Trophoblast cell (in vitro differentiated cells and primary cell): ENCODE results near the gene CD180.
"Not testable (repeated sequence)": the region's sequence is repeated elsewhere in the genome, so short reads cannot be mapped to it uniquely, and the experiment has no call there.

Experiments used
- DNase-seq, 2 donors: peaks; one replicate each; pipeline ENCODE4 v3.0.0-alpha.2; 2016
- H2AFZ ChIP-seq: 2 replicates; pipeline ENCODE4 v1.6.1; 2013; ENCODE audit warnings: low read length, moderate library complexity, mild to moderate bottlenecking; ENCODE audit not compliant: insufficient read depth, poor library complexity
- H2AK5ac ChIP-seq: 2 replicates; pipeline ENCODE4 v1.6.1; 2013; ENCODE audit warnings: mild to moderate bottlenecking, low read length
- H2BK120ac ChIP-seq: 2 replicates; pipeline ENCODE4 v1.6.1; 2013; ENCODE audit warnings: low read length, mild to moderate bottlenecking, moderate library complexity; ENCODE audit not compliant: insufficient read depth, poor library complexity
- H2BK12ac ChIP-seq: 2 replicates; pipeline ENCODE4 v1.6.1; 2013; ENCODE audit warnings: mild to moderate bottlenecking, low read length, moderate library complexity
- H2BK5ac ChIP-seq: 2 replicates; pipeline ENCODE4 v1.6.1; 2013; ENCODE audit warnings: low read length, low read depth, moderate library complexity, mild to moderate bottlenecking; ENCODE audit not compliant: poor library complexity
- H3K14ac ChIP-seq: 2 replicates; pipeline ENCODE4 v1.6.1; 2013; ENCODE audit warnings: mild to moderate bottlenecking, low read length
- H3K18ac ChIP-seq: 2 replicates; pipeline ENCODE4 v1.6.1; 2013; ENCODE audit warnings: mild to moderate bottlenecking, low read length
- H3K23ac ChIP-seq: 2 replicates; pipeline ENCODE4 v1.6.1; 2013; ENCODE audit warnings: low read length
- H3K27ac ChIP-seq: 2 replicates; pipeline ENCODE4 v1.5.1; 2013; ENCODE audit warnings: low read depth, mild to moderate bottlenecking, inconsistent platforms, low read length, moderate library complexity
- H3K27me3 ChIP-seq: 2 replicates; pipeline ENCODE4 v1.6.1; 2013; ENCODE audit warnings: inconsistent platforms, mild to moderate bottlenecking, low read length, moderate library complexity; ENCODE audit not compliant: insufficient read depth
- H3K36me3 ChIP-seq, 2 experiments: 1 replicate in 1 of 2; 2 replicates in 1 of 2; pipeline ENCODE4 v1.6.1; 2013; ENCODE audit warnings: low read length in 2 of 2, mild to moderate bottlenecking in 2 of 2, moderate library complexity in 1 of 2; ENCODE audit not compliant: insufficient read depth in 2 of 2, control insufficient read depth in 1 of 2
- H3K4ac ChIP-seq: 2 replicates; pipeline ENCODE4 v1.6.1; 2013; ENCODE audit warnings: low read depth, mild to moderate bottlenecking, low read length, moderate library complexity
- H3K4me1 ChIP-seq, 2 experiments: 1 replicate in 1 of 2; 2 replicates in 1 of 2; pipeline ENCODE4 v1.6.1; 2013; ENCODE audit warnings: low read length in 2 of 2, mild to moderate bottlenecking in 2 of 2, moderate library complexity in 1 of 2; ENCODE audit not compliant: insufficient read depth in 2 of 2, control insufficient read depth in 1 of 2
- H3K4me2 ChIP-seq: 2 replicates; pipeline ENCODE4 v1.6.1; 2013; ENCODE audit warnings: inconsistent platforms, mild to moderate bottlenecking, low read length, moderate library complexity
- H3K4me3 ChIP-seq: 2 replicates; pipeline ENCODE4 v1.5.1; 2013; ENCODE audit warnings: mild to moderate bottlenecking, low read depth, low read length, inconsistent platforms
- H3K79me1 ChIP-seq: one replicate; pipeline ENCODE4 v1.6.1; 2013; ENCODE audit warnings: low read length
- H3K79me2 ChIP-seq: 2 replicates; pipeline ENCODE4 v1.6.1; 2013; ENCODE audit warnings: low read length, mild to moderate bottlenecking; ENCODE audit not compliant: control insufficient read depth, insufficient read depth, poor library complexity
- H3K9ac ChIP-seq: 2 replicates; pipeline ENCODE4 v1.6.1; 2013; ENCODE audit warnings: mild to moderate bottlenecking, low read length
- H3K9me3 ChIP-seq: 2 replicates; pipeline ENCODE4 v1.6.1; 2013; ENCODE audit warnings: low read depth, mild to moderate bottlenecking, control low read depth, inconsistent platforms, low read length; ENCODE audit not compliant: insufficient read depth
- H4K12ac ChIP-seq: 2 replicates; pipeline ENCODE4 v1.6.1; 2013; ENCODE audit warnings: low read depth, mild to moderate bottlenecking, low read length, moderate library complexity
- H4K8ac ChIP-seq: 2 replicates; pipeline ENCODE4 v1.6.1; 2013; ENCODE audit warnings: low read depth, mild to moderate bottlenecking, low read length, moderate library complexity
- H4K91ac ChIP-seq: one replicate; pipeline ENCODE4 v1.6.1; 2013; ENCODE audit warnings: low read depth, mild to moderate bottlenecking, low read length, moderate library complexity
- WGBS: extraction: QIAGEN DNeasy Blood & Tissue Kit; methylation state at CpG from one replicate; pipeline ENCODE4 v1.1.7; 2013; ENCODE audit warnings: missing lambda C conversion rate; ENCODE audit not compliant: insufficient read length, insufficient coverage; ENCODE audit errors: extremely low coverage; 5-methylcytosine and 5-hydroxymethylcytosine counted together

Gene CD180

DNA sequence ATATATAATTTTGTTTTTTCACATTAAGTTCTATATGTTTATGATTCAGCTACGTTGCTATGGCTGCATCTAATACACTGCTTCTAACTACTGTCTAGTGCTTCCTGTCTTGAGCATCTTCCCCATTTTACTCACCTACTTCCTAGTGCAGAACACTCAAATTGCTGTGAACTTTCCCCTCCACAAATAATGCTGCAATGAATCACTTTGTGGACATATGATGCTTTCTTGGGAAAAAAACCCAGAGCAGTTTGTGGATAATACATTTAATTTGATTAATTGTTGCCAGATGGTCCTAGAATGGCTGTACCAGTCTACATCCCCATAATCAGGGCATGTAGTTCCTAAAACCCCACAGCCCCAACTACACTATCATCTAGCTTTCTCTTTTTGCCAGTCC lies 18.5 kb downstream of the CD180 start:
- H3K27ac ChIP-seq = no peak overlapping the region
- no peak overlapping the region for H4K12ac ChIP-seq
- no peak overlapping the region for H4K91ac ChIP-seq
- no peak overlapping the region for H3K4me2 ChIP-seq
- no peak overlapping the region for H2BK12ac ChIP-seq
- H3K4me1 ChIP-seq = no peaks in the 10 kb centered on the region
- no peak overlapping the region for H3K4me3 ChIP-seq
- H3K36me3 ChIP-seq = no peaks in the 10 kb centered on the region
- no peaks in the 10 kb centered on the region for H3K9me3 ChIP-seq
- H3K23ac ChIP-seq = no peak overlapping the region
- H2AK5ac ChIP-seq = no peak overlapping the region
- H4K8ac ChIP-seq = no peak overlapping the region
- H2BK5ac ChIP-seq = no peak overlapping the region
- no CpG with 5 or more reads among the region's 1 CpG for WGBS
- H3K79me2 ChIP-seq = no peaks in the 10 kb centered on the region
- H3K27me3 ChIP-seq = no peaks in the 10 kb centered on the region
- H3K18ac ChIP-seq = no peak overlapping the region
- no peak overlapping the region for H3K4ac ChIP-seq
- no peak overlapping the region for H2AFZ ChIP-seq
- DNase-seq = peak in 1 of 2 donors; percentile 12
- H3K9ac ChIP-seq = no peak overlapping the region
- H3K79me1 ChIP-seq = no peaks in the 10 kb centered on the region
- no peak overlapping the region for H3K14ac ChIP-seq
- no peak overlapping the region for H2BK120ac ChIP-seq

DNA sequence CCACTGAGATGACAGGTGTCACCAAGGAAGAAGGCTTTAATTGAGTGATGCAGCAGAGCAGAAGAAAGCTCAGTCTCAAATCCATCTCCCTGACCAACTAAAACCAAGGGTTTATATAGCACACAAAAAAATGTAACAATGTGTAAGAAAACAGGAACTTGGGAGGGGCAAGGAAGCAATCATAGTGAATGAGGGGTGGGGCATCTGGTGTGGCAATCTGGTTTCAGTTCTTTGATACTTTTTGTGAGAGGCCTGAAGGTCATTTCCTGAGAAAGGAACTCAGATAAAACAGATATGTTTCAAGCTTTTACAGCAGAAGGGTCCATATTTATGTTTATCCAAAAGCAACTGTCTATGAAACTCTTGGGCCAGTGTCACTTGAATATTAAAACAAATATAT lies 19.7 kb downstream of the CD180 start:
- H2AK5ac ChIP-seq = no peak overlapping the region
- H3K79me1 ChIP-seq = no peaks in the 10 kb centered on the region

DNA sequence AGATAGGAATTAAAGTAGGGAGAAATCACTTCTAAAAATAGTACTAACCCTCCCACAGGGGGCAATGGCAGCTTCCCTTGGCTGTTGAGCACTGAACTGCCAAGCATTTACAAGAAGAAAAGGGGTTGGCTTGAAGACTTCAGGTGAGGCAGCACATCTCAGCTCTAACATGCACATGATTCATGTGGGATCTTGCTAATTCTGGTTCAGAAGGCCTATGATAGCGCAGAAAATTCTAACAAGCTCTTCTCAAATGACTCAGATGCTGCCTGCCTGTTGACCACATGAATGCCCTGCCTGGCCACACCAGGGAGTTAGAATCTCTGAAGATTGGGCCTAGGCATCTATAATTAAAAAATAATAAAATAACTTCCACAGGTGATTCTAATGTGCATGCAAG lies 22.6 kb downstream of the CD180 start:
- Histone ChIP-seq H3K27ac (no peak overlapping the region), H2AFZ (no peak overlapping the region), H3K27me3 (no peaks in the 10 kb centered on the region), H3K79me2 (no peaks in the 10 kb centered on the region), H3K4me2 (no peak overlapping the region), H2BK5ac (no peak overlapping the region), H3K14ac (no peak overlapping the region), H3K9ac (no peak overlapping the region), H3K4me1 (no peaks in the 10 kb centered on the region), H3K4ac (no peak overlapping the region), H4K91ac (no peak overlapping the region), H2BK120ac (no peak overlapping the region), H4K8ac (no peak overlapping the region), H3K9me3 (no peaks in the 10 kb centered on the region), H2BK12ac (no peak overlapping the region), H2AK5ac (no peak overlapping the region), H3K4me3 (no peak overlapping the region), H3K36me3 (no peaks in the 10 kb centered on the region), H3K23ac (no peak overlapping the region), H4K12ac (no peak overlapping the region), H3K18ac (no peak overlapping the region), H3K79me1 (no peaks in the 10 kb centered on the region)
- no peak for DNase-seq
- no CpG with 5 or more reads among the region's 1 CpG for WGBS

More for the DNA sequence above, 19.7 kb downstream of the CD180 start:
- H2BK5ac ChIP-seq = no peak overlapping the region
- no peak overlapping the region for H3K27ac ChIP-seq
- no peak overlapping the region for H3K23ac ChIP-seq
- no peak overlapping the region for H3K4ac ChIP-seq
- no peak for DNase-seq
- H3K79me2 ChIP-seq = no peaks in the 10 kb centered on the region
- H2BK120ac ChIP-seq = no peak overlapping the region
- no peak overlapping the region for H2BK12ac ChIP-seq
- H2AFZ ChIP-seq = no peak overlapping the region
- H3K9ac ChIP-seq = no peak overlapping the region
- no peaks in the 10 kb centered on the region for H3K36me3 ChIP-seq
- H3K4me1 ChIP-seq = no peaks in the 10 kb centered on the region
- H3K9me3 ChIP-seq = no peaks in the 10 kb centered on the region
- H4K91ac ChIP-seq = no peak overlapping the region
- H3K27me3 ChIP-seq = no peaks in the 10 kb centered on the region
- no peak overlapping the region for H3K4me3 ChIP-seq
- no peak overlapping the region for H3K14ac ChIP-seq
- H3K18ac ChIP-seq = no peak overlapping the region
- H4K12ac ChIP-seq = no peak overlapping the region
- H4K8ac ChIP-seq = no peak overlapping the region
- no peak overlapping the region for H3K4me2 ChIP-seq

DNA sequence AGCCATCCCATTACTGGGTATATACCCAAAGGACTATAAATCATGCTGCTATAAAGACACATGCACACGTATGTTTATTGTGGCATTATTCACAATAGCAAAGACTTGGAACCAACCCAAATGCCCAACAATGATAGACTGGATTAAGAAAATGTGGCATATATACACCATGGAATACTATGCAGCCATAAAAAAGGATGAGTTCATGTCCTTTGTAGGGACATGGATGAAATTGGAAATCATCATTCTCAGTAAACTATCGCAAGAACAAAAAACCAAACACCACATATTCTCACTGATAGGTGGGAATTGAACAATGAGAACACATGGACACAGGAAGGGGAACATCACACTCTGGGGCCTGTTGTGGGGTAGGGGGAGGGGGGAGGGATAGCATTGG lies 23.2 kb downstream of the CD180 start:
- not testable (repeated sequence) for H3K4ac ChIP-seq

More for the DNA sequence above, 23.2 kb downstream of the CD180 start:
- H3K4me1 ChIP-seq, H2BK12ac ChIP-seq, H2AK5ac ChIP-seq, H3K14ac ChIP-seq, H2AFZ ChIP-seq, H3K27ac ChIP-seq, H2BK120ac ChIP-seq, H3K79me1 ChIP-seq, DNase-seq, H4K12ac ChIP-seq, H3K4me3 ChIP-seq, H3K9me3 ChIP-seq, H3K9ac ChIP-seq, H4K91ac ChIP-seq, H3K36me3 ChIP-seq, H3K4me2 ChIP-seq, H3K27me3 ChIP-seq, H3K23ac ChIP-seq, H3K79me2 ChIP-seq, H4K8ac ChIP-seq, H3K18ac ChIP-seq, H2BK5ac ChIP-seq: not testable (repeated sequence)
- WGBS = no CpG with 5 or more reads among the region's 2 CpGs
